Astrocyte of the spinal cord (primary cell): ENCODE measurements around the gene BLNK.

Experiments used
- DNase-seq: peaks from one replicate; pipeline ENCODE4 v3.0.0; 2011; ENCODE audit warnings: low read depth, low spot score
- H3K4me3 ChIP-seq: 2 replicates; pipeline ENCODE4 v1.5.1; 2011; ENCODE audit warnings: low read depth, mild to moderate bottlenecking, low read length, moderate library complexity
- in situ Hi-C: cut with HindIII; loops from 2 replicates; pipeline ENCODE4 v1.10.0; 2017; ENCODE audit warnings: low sequenced_read_pairs
- TF ChIP-seq, protein P1 (sequence below): IDR thresholded peaks from 2 replicates; pipeline ENCODE4 v1.5.1; 2012; ENCODE audit warnings: low read depth, mild to moderate bottlenecking, low read length, inconsistent platforms

Gene BLNK

DNA sequence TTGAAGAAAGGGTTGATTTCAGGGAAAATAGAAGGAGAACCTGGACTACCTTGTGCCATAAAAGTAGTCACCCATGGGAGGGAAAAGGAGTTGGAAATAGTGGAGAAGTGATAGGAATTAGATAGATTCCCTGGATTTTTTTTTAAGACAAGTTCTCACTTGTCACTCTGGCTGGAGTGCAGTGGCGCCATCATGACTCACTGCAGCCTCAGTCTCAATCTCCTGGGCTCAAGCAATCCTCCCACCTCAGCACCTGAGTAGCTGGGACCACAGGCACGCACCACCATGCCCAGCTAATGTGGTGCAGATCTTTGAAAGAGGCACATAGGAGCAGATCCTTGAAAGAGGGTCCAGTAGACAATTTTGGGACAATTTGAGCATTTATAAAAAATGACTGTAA lies 9.5 kb upstream of the BLNK start:
- in situ Hi-C loops = no loop called here
- DNase-seq = no peak
- TF ChIP-seq, protein P1, sequence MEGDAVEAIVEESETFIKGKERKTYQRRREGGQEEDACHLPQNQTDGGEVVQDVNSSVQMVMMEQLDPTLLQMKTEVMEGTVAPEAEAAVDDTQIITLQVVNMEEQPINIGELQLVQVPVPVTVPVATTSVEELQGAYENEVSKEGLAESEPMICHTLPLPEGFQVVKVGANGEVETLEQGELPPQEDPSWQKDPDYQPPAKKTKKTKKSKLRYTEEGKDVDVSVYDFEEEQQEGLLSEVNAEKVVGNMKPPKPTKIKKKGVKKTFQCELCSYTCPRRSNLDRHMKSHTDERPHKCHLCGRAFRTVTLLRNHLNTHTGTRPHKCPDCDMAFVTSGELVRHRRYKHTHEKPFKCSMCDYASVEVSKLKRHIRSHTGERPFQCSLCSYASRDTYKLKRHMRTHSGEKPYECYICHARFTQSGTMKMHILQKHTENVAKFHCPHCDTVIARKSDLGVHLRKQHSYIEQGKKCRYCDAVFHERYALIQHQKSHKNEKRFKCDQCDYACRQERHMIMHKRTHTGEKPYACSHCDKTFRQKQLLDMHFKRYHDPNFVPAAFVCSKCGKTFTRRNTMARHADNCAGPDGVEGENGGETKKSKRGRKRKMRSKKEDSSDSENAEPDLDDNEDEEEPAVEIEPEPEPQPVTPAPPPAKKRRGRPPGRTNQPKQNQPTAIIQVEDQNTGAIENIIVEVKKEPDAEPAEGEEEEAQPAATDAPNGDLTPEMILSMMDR = no peak
- H3K4me3 ChIP-seq = no peak overlapping the region

DNA sequence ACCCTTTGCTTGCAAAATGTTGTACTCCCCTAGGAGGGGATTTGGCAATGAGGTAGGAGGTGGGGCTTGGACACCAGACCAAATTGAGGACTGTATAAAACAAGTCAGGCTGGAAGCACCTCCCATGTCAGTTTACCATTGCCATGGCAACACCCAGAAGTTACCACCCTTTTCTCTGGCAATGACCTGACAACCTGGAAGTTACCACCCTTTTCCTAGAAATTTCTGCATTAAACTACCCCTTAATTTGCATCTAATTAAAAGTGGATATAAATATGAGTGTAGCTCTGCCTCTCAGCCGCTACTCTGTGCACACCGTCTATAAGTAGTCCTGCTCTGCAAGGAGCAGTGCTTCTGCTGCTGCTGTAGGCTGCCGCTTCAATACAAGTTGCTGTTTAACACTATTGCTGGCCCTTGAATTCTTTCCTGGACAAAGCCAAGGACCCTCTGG lies 7.8 kb upstream of the BLNK start:
- in situ Hi-C loops = no loop called here
- H3K4me3 ChIP-seq = no peak overlapping the region
- DNase-seq = no peak
- TF ChIP-seq, protein P1 = no peak

DNA sequence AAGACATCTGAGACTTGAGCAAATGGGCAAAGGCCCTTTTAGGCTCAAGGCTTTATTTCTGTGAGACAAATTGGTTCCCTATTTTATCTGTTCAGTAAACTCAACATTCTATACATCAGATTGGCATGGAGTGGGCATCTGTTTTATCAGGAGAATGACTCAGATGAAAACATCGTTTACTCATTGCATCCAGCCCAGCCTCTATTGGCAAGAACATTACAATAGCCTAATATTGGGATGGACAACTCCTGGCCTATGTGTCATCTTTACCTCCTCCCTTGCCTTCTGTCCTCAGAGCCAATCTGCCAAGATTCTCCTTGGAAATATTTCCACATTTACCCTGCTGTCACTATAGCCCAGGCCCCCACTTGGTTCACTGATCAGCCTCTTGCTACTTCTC lies 5.5 kb upstream of the BLNK start:
- in situ Hi-C loops = no loop called here
- TF ChIP-seq, protein P1 = no peak
- no peak for DNase-seq
- no peak overlapping the region for H3K4me3 ChIP-seq

DNA sequence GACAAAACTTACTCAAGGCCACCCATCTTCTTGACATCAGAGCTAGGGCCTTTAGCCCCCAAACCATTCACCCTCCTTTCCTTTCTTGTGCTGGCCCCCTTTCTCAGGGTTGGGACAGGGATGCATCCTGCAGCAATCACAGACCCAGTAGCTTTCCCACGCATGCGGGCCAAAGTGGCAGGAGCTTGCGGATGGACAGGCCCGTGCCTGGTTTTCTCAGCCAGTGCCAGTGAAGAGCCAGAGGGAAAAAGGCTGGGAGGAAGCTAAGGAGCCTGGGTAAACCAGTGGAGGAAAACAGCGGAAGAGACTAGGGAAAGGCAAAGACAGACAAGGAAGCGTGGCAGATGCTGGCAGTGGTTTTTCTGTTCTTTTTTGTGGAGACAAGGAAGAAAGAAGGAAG lies 5.1 kb upstream of the BLNK start:
- TF ChIP-seq, protein P1 = no peak
- in situ Hi-C loops = no loop called here
- no peak for DNase-seq
- no peak overlapping the region for H3K4me3 ChIP-seq

DNA sequence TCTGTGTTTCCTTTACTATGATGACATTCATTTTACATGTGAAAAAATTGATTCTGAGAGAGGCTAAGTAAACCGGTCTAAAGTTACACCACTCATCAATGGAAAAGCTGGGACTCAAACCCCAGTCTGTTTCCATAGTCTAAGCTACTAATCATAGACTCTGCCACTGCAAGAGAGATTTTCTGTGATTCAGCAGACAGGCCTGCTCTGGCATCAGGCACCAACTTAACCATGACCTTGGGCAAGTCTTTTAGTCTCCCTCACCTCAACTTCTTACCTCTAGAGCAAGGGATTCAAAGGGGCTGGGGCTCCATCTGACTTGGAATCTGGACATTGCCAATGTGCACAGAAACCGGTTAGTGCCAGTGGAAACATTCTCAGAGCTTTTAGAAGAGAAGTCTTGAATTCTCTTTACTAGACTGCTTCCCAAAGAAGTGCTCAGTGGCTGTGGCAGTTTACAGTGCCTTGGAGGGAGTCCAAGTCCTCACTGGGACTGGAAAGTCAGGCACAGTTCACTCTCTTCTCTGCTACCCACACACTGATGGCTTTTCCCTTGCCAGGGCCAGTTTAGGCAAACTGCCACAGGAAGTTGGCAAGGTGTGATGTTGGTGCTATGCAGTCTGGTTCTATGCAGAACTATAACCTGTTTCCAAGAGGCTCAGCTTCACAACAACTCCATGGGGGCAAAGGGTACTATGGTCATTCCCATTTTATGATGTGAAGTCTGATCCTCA lies 4.5 kb upstream of the BLNK start:
- TF ChIP-seq, protein P1 = no peak
- in situ Hi-C loops = no loop called here
- no peak overlapping the region for H3K4me3 ChIP-seq
- DNase-seq = no peak

DNA sequence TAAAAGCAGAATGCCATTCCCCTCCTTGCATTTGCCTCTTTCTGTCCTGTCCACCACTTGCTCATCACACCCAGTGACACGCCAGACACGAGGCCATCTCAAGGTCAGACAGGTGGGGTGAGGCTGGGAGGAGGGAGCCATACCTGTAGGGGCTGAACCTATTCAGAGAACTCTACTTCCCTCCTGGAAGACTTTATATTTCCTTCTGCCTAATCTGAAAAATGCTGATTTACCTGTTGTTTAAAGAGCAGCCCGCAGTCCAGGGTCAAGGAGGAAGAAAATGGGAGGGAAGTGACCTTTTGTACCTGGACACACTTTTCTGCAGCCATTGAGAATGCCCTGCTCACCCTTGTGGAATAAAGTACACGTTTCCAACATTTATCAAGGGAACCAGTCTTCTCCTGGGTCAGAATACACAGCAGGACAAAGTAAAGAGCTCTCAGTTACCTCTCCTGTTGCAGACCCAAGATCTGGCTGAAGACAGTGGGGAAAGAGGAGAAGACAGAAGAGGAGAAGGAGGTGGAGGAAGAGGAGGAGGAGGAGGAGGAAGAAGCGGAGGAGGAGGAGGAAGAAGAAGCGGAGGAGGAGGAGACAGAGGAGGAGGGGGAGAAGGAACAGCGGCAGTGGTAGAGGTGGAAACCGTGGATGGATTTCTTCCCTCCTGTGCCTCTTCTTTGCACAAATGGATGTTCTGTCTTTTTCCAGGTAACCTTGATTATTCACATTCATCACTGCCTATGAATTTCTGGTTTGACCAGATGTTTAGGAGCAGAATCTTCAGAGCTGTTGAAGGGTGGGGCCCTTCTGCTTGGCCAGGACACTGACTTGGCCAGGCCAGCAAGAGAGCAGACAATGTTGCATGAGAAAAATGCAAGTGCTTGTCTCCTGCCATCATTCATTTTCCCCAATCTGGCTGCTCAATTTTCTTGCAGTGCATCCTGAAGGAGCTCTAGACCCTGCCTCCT lies 1.2 kb upstream of the BLNK start:
- TF ChIP-seq, protein P1 = no peak
- in situ Hi-C loops = no loop called here
- DNase-seq = no peak
- no peak overlapping the region for H3K4me3 ChIP-seq
